ENCODE measurements around the gene TK2. TPM values are rescaled to one million over a fixed set of nuclear protein-coding genes. Genes with fewer than 3 reads are reported as not detected.

The TK2 gene
- total and polyA plus RNA-seq, 9 of the 15 experiments (the other 6 are each of a cell fraction or from before 2014, with no cell fraction given): 1.1 to 10.2 (median 5.3) TPM

GRCh38 chr16:66549284-66550131, at the start of gene TK2 (continued):
- TF ChIP-seq ZNF655 (CRISPR knock-in tag; IDR thresholded peaks at IDR 0.05) (no peak), ATF2 (CRISPR knock-in tag; IDR thresholded peaks at IDR 0.05) (no peak), CREB1 (IDR thresholded peaks at IDR 0.05) (no peak), CREB1 (CRISPR knock-in tag; IDR thresholded peaks at IDR 0.05) (0 out of 2 replicates have a peak, but pooled peaks have one; percentile 30), FOXP1 (CRISPR knock-in tag; IDR thresholded peaks at IDR 0.05) (0 out of 2 replicates have a peak, but pooled peaks have one; percentile 67), ZNF436 (CRISPR knock-in tag; IDR thresholded peaks at IDR 0.05) (no peak), TEAD1 (CRISPR knock-in tag; IDR thresholded peaks at IDR 0.05) (0 out of 4 replicates have a peak, but pooled peaks of 1 of the 2 experiments have one; percentile 79), TFE3 (CRISPR knock-in tag; IDR thresholded peaks at IDR 0.05) (no peak), EP400 (IDR thresholded peaks at IDR 0.05) (0 out of 2 replicates have a peak, but pooled peaks have one; percentile 36), CBX5 (IDR thresholded peaks at IDR 0.05; ENCODE audit: borderline replicate concordance, low read depth) (no peak), CHAMP1 (IDR thresholded peaks at IDR 0.05) (no peak), GTF3C2 (IDR thresholded peaks at IDR 0.05; ENCODE audit: borderline replicate concordance, extremely low read depth, insufficient read length) (no peak), ZNF217 (CRISPR knock-in tag; IDR thresholded peaks at IDR 0.05) (no peak), SMAD3 (CRISPR knock-in tag; conservative IDR thresholded peaks at IDR 0.05) (no peak), CXXC5 (CRISPR knock-in tag; IDR thresholded peaks at IDR 0.05) (peak; percentile 74), KAT7 (CRISPR knock-in tag; IDR thresholded peaks at IDR 0.05; ENCODE audit: borderline replicate concordance) (peak; percentile 76; the same call in 1 of the 2 replicates), ETV1 (tag; conservative IDR thresholded peaks at IDR 0.05; ENCODE audit: low read depth) (no peak)
